ENCODE data around the gene FAM180B.
"Not testable (repeated sequence)": the region's sequence is repeated elsewhere in the genome, so short reads cannot be mapped to it uniquely, and the experiment has no call there.

Gene FAM180B

GRCh38 chr11:47593934-47594855 lies 7.7 kb downstream of the FAM180B start, which contains the start of gene C1QTNF4:
Gene C1QTNF4 (minus strand): TSS chr11:47594411. CDS start chr11:47590810, 3,601 bp downstream.
- DNase-seq (ENCODE audit: low read depth in 3 of 3, low spot score in 1 of 3): no peak

GRCh38 chr11:47595029-47595428 lies 8.6 kb downstream of the FAM180B start:
- no peak for DNase-seq (ENCODE audit: low read depth in 3 of 3, low spot score in 1 of 3)

- no peak for DNase-seq (ENCODE audit: low read depth in 3 of 3, low spot score in 1 of 3)
Measured at GRCh38 chr11:47595967-47596366, 9.5 kb downstream of the FAM180B start.

- no peak for DNase-seq (ENCODE audit: low read depth in 3 of 3, low spot score in 1 of 3)
Measured at GRCh38 chr11:47599902-47600301, 13.4 kb downstream of the FAM180B start.

GRCh38 chr11:47603295-47603694 lies 16.8 kb downstream of the FAM180B start:
- DNase-seq (ENCODE audit: low read depth in 3 of 3, low spot score in 1 of 3): no peak

GRCh38 chr11:47605921-47606320 lies 19.4 kb downstream of the FAM180B start:
- no peak for DNase-seq (ENCODE audit: low read depth in 3 of 3, low spot score in 1 of 3)

GRCh38 chr11:47606731-47607130 lies 20.3 kb downstream of the FAM180B start:
- no peak for DNase-seq (ENCODE audit: low read depth in 3 of 3, low spot score in 1 of 3)

- DNase-seq (ENCODE audit: low read depth in 3 of 3, low spot score in 1 of 3): no peak
Measured at GRCh38 chr11:47607380-47607779, 20.9 kb downstream of the FAM180B start.

- DNase-seq (ENCODE audit: low read depth in 3 of 3, low spot score in 1 of 3): no peak
Measured at GRCh38 chr11:47609675-47610074, 23.2 kb downstream of the FAM180B start.

- no peak for DNase-seq (ENCODE audit: low read depth in 3 of 3, low spot score in 1 of 3)
Measured at GRCh38 chr11:47611348-47611794, 24.9 kb downstream of the FAM180B start.

- no peak for DNase-seq (ENCODE audit: low read depth in 3 of 3, low spot score in 1 of 3)
Measured at GRCh38 chr11:47615249-47615648, 28.8 kb downstream of the FAM180B start.

- DNase-seq (ENCODE audit: low read depth in 3 of 3, low spot score in 1 of 3): no peak
Measured at GRCh38 chr11:47616726-47617416, 30.4 kb downstream of the FAM180B start.

- DNase-seq (ENCODE audit: low read depth in 3 of 3, low spot score in 1 of 3): no peak
Measured at GRCh38 chr11:47617417-47617809, 30.9 kb downstream of the FAM180B start.

GRCh38 chr11:47620836-47621378 lies 34.4 kb downstream of the FAM180B start:
- no peak for DNase-seq (ENCODE audit: low read depth in 3 of 3, low spot score in 1 of 3)

GRCh38 chr11:47626234-47626633 lies 39.8 kb downstream of the FAM180B start:
- no peak for DNase-seq (ENCODE audit: low read depth in 3 of 3, low spot score in 1 of 3)

GRCh38 chr11:47628026-47628425 lies 41.5 kb downstream of the FAM180B start:
- DNase-seq (ENCODE audit: low read depth in 3 of 3, low spot score in 1 of 3): no peak

- DNase-seq (ENCODE audit: low read depth in 3 of 3, low spot score in 1 of 3): no peak
Measured at GRCh38 chr11:47631473-47631872, 45.0 kb downstream of the FAM180B start.

GRCh38 chr11:47636331-47636730 lies 49.9 kb downstream of the FAM180B start:
- DNase-seq (ENCODE audit: low read depth in 3 of 3, low spot score in 1 of 3): not testable (repeated sequence)

Measured in stimulated activated CD4-positive, alpha-beta T cell treated with anti-CD3 and anti-CD28 coated beads, TNF-alpha, amount 100 ng/mL, for 1 hour (primary cell).